AG04450 (cell line): ENCODE results near the gene TFEC. TPM values are rescaled to one million over a fixed set of nuclear protein-coding genes. Genes with fewer than 3 reads are reported as not detected.

ENCODE experiments used
- CTCF ChIA-PET: fragments of 300-600, 350-600 bp; formaldehyde crosslinking; extraction: SDS; loops from one replicate; lab custom pipeline; 2022; ENCODE audit warnings: antibody characterized with exemption, inconsistent platforms; lab: Charles Lee
- POLR2A ChIA-PET: fragments of 350-600 bp; formaldehyde crosslinking; extraction: SDS; loops from one replicate; lab custom pipeline; 2021; ENCODE audit warnings: antibody characterized with exemption, inconsistent platforms; lab: Yijun Ruan, JAX
- DNase-seq: peaks from one replicate; pipeline ENCODE4 v3.0.0-alpha.2; 2011; ENCODE audit warnings: low read depth, low spot score
- H3K27ac ChIP-seq: one replicate; pipeline ENCODE4 v1.5.1; 2012; ENCODE audit warnings: low read depth, low read length, control low read depth
- H3K27me3 ChIP-seq: one replicate; pipeline ENCODE4 v1.6.0; 2012; ENCODE audit warnings: low read length; ENCODE audit not compliant: control insufficient read depth, insufficient read depth
- H3K4me3 ChIP-seq: 2 replicates; pipeline ENCODE4 v1.5.1; 2011; ENCODE audit warnings: mild to moderate bottlenecking, low read depth, low read length, control low read depth
- H3K9me3 ChIP-seq: 2 replicates; pipeline ENCODE4 v1.5.1; 2012; ENCODE audit warnings: low read length; ENCODE audit not compliant: control insufficient read depth, insufficient read depth
- CTCF ChIP-seq: IDR thresholded peaks from 2 replicates; pipeline ENCODE4 v1.5.1; 2011; ENCODE audit warnings: low read depth, low read length, control low read depth, inconsistent platforms
- polyA plus RNA-seq: library from polyadenylated mRNA; depleted of rRNA; stranded (reverse); fragments of >200 nt; gene quantifications from 2 replicates; pipeline ENCODE4 v1.2.3, GENCODE V29; 2011

TFEC gene
- polyA plus RNA-seq, 1 experiment: 0.10 TPM

- no peak for DNase-seq
- CTCF ChIA-PET: no interaction called here
These were observed 53.9 kb downstream of the TFEC start for GRCh38 chr7:115976651-115977050.

GRCh38 chr7:115975766-115976165, 54.8 kb downstream of the TFEC start:
- no peak for TF ChIP-seq CTCF
- ChIA-PET CTCF (no interaction called here), POLR2A (no interaction called here)
- Histone ChIP-seq H3K9me3 (no peaks in the 10 kb centered on the region), H3K4me3 (no peak overlapping the region), H3K27ac (no peak overlapping the region), H3K27me3 (no peaks in the 10 kb centered on the region)
- DNase-seq: no peak

More at GRCh38 chr7:115976651-115977050, 53.9 kb downstream of the TFEC start:
- POLR2A ChIA-PET: no interaction called here
- Histone ChIP-seq H3K4me3 (no peak overlapping the region), H3K27ac (no peak overlapping the region), H3K27me3 (no peaks in the 10 kb centered on the region), H3K9me3 (no peaks in the 10 kb centered on the region)
- no peak for TF ChIP-seq CTCF

GRCh38 chr7:115973406-115973805, 57.2 kb downstream of the TFEC start:
- Histone ChIP-seq H3K4me3 (no peak overlapping the region), H3K27ac (no peak overlapping the region), H3K9me3 (no peaks in the 10 kb centered on the region), H3K27me3 (no peaks in the 10 kb centered on the region)
- CTCF ChIA-PET: no interaction called here
- POLR2A ChIA-PET: no interaction called here
- TF ChIP-seq CTCF: no peak
- no peak for DNase-seq

GRCh38 chr7:115971506-115971905, 59.1 kb downstream of the TFEC start:
- Histone ChIP-seq H3K27me3 (no peaks in the 10 kb centered on the region), H3K9me3 (no peaks in the 10 kb centered on the region), H3K27ac (no peak overlapping the region), H3K4me3 (no peak overlapping the region)
- no peak for DNase-seq
- TF ChIP-seq CTCF: no peak
- ChIA-PET POLR2A (no interaction called here), CTCF (no interaction called here)

GRCh38 chr7:115968596-115968995, 62.0 kb downstream of the TFEC start:
- ChIA-PET CTCF (no interaction called here), POLR2A (no interaction called here)
- Histone ChIP-seq H3K27me3 (no peaks in the 10 kb centered on the region), H3K4me3 (no peak overlapping the region), H3K9me3 (no peaks in the 10 kb centered on the region), H3K27ac (no peak overlapping the region)
- no peak for DNase-seq
- no peak for TF ChIP-seq CTCF
